SU-DHL-6 (cell line): ENCODE data around the gene CPLANE2.

Source experiments
- H2AFZ ChIP-seq: fragments of 200-600 bp; sonication (generic); 2 replicates; pipeline ENCODE4 v1.6.1; 2014; ENCODE audit warnings: low read depth, mild to moderate bottlenecking, moderate library complexity, mixed read lengths, antibody characterized with exemption, low read length; ENCODE audit not compliant: severe bottlenecking
- H3F3A ChIP-seq: fragments of 200-600 bp; shearing (Covaris generic); 2 replicates; pipeline ENCODE4 v1.6.0; 2016; ENCODE audit warnings: antibody characterized with exemption, mild to moderate bottlenecking; ENCODE audit not compliant: insufficient read depth
- H3K27ac ChIP-seq: fragments of 200-600 bp; sonication (generic); 2 replicates; pipeline ENCODE4 v1.5.1; 2016; ENCODE audit warnings: low read depth, mild to moderate bottlenecking, low read length, moderate library complexity, mixed read lengths
- H3K27me3 ChIP-seq: fragments of 200-600 bp; sonication (generic), shearing (Covaris generic); 2 replicates; pipeline ENCODE4 v1.6.0; 2014; ENCODE audit warnings: mild to moderate bottlenecking, low read length
- H3K36me3 ChIP-seq: fragments of 200-600 bp; sonication (generic); 2 replicates; pipeline ENCODE4 v1.6.1; 2014; ENCODE audit warnings: mild to moderate bottlenecking, low read length, mixed read lengths
- H3K4me2 ChIP-seq: fragments of 300-600, 200-600 bp; shearing (Covaris generic), sonication (generic); 2 replicates; pipeline ENCODE4 v1.6.0; 2014; ENCODE audit warnings: low read length, low read depth, mild to moderate bottlenecking; ENCODE audit not compliant: poor library complexity, severe bottlenecking
- H3K4me3 ChIP-seq: fragments of 200-600 bp; sonication (generic); 2 replicates; pipeline ENCODE4 v1.5.1; 2014; ENCODE audit warnings: antibody characterized with exemption, low read length, mild to moderate bottlenecking, mixed read lengths; ENCODE audit not compliant: insufficient read depth, poor library complexity, severe bottlenecking
- H3K79me2 ChIP-seq: fragments of 200-600 bp; sonication (generic); 2 replicates; pipeline ENCODE4 v1.6.1; 2014; ENCODE audit warnings: mild to moderate bottlenecking, low read length, moderate library complexity; ENCODE audit not compliant: insufficient read depth
- H3K9ac ChIP-seq: fragments of 200-600 bp; sonication (generic); 2 replicates; pipeline ENCODE4 v1.7.0; 2014; ENCODE audit warnings: mild to moderate bottlenecking, low read length
- H3K9me2 ChIP-seq: fragments of 200-600 bp; sonication (generic); replicated peaks from 2 replicates; pipeline ENCODE4 v1.6.1; 2014; ENCODE audit warnings: low read length; ENCODE audit not compliant: insufficient read depth
- H3K9me3 ChIP-seq: fragments of 200-600 bp; sonication (generic); 2 replicates; pipeline ENCODE4 v1.6.1; 2014; ENCODE audit warnings: low read length, mixed read lengths; ENCODE audit not compliant: insufficient read depth
- H4K20me1 ChIP-seq: fragments of 200-600 bp; sonication (generic); 2 replicates; pipeline ENCODE4 v1.6.1; 2014; ENCODE audit warnings: low read depth, mild to moderate bottlenecking, antibody characterized with exemption, low read length, moderate library complexity, mixed read lengths
- EZH2phosphoT487 ChIP-seq: fragments of 200-600 bp; sonication (generic), shearing (Covaris generic); conservative IDR thresholded peaks from 2 replicates; pipeline ENCODE4 v1.6.1; 2018; ENCODE audit warnings: mild to moderate bottlenecking, antibody characterized with exemption, low read length, moderate library complexity, mixed read lengths
- TF ChIP-seq, protein P1 (sequence below): fragments of 200-600 bp; sonication (generic); IDR thresholded peaks from one replicate; pipeline ENCODE4 v1.5.1; 2017; ENCODE audit warnings: antibody characterized with exemption, mild to moderate bottlenecking, low read length, moderate library complexity; ENCODE audit not compliant: insufficient read depth, poor library complexity, severe bottlenecking

The CPLANE2 gene

DNA sequence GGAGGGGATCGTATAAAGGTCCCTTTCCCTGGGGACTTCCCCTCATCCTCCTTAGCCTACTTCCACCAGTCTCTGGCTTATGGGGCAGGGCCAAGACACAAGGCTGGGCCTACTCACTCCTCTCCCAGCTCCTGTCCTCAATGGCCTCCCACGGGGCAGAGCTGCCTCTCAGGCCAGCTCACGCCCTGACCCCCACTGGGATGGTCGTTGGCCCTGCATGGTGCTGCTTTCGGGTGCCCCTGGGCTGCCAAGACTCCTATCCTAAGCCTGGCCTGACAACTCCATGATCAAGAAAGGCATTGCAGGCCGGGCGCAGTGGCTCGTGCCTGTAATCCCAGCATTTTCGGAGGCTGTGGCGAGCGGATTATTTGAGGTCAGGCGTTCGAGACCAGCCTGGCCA is 6.2 kb downstream of the CPLANE2 start:
- no peak overlapping the region for H3K9ac ChIP-seq
- H3K9me3 ChIP-seq: no peaks in the 10 kb centered on the region
- no peaks in the 10 kb centered on the region for H4K20me1 ChIP-seq
- H3K27me3 ChIP-seq: no peaks in the 10 kb centered on the region
- no peak overlapping the region for H2AFZ ChIP-seq
- H3K27ac ChIP-seq: no peak overlapping the region
- TF ChIP-seq, protein P1, sequence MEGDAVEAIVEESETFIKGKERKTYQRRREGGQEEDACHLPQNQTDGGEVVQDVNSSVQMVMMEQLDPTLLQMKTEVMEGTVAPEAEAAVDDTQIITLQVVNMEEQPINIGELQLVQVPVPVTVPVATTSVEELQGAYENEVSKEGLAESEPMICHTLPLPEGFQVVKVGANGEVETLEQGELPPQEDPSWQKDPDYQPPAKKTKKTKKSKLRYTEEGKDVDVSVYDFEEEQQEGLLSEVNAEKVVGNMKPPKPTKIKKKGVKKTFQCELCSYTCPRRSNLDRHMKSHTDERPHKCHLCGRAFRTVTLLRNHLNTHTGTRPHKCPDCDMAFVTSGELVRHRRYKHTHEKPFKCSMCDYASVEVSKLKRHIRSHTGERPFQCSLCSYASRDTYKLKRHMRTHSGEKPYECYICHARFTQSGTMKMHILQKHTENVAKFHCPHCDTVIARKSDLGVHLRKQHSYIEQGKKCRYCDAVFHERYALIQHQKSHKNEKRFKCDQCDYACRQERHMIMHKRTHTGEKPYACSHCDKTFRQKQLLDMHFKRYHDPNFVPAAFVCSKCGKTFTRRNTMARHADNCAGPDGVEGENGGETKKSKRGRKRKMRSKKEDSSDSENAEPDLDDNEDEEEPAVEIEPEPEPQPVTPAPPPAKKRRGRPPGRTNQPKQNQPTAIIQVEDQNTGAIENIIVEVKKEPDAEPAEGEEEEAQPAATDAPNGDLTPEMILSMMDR: no peak
- TF ChIP-seq EZH2phosphoT487: no peak
- H3K9me2 ChIP-seq: no peaks in the 10 kb centered on the region
- H3K36me3 ChIP-seq: no peaks in the 10 kb centered on the region
- H3K79me2 ChIP-seq: no peaks in the 10 kb centered on the region
- H3K4me2 ChIP-seq: no peak overlapping the region
- H3F3A ChIP-seq: peaks cover 3% of the 10 kb centered on the region; the same call in 1 of the 2 replicates
- H3K4me3 ChIP-seq: no peak overlapping the region

DNA sequence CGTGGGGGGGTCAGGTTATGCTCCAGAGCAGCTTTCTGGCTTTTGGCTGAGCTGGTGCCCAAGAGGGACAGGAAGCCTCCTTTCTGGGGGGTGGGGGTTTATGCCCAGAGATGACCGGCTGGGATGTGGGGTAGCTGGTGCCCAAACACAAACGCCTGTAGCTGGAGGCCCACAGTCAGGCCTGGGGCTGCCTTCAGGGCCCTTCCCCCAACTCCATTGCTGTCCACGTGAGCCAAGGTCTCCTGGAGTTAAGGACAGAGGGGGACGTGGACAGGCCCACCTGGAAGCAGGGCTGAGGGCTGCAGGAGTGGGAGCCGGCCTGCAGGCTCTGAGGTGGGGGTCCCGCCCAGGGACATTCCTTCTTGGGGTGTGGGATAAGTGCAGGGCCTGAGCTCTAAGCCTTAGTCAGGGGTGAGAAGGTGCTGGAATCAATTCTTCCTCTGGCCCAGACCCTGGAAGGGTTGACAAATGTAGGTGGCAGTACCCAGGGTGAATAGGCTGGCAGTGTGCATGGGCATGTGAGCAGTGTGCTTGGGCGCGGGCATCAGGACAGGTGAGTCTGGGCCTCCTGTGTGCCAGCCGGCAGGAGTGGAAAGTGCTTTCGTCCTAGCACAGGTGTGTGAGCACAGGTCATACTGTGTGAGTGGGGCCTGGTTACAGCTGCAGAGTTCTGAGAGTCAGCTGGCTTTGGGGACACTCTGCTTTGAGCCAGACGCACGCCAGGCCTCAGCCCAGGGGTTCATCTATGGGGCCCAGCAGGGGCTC is 6.8 kb downstream of the CPLANE2 start:
- H2AFZ ChIP-seq: no peak overlapping the region
- H3K4me3 ChIP-seq: no peak overlapping the region
- H3K9me3 ChIP-seq: no peaks in the 10 kb centered on the region
- no peak overlapping the region for H3K27ac ChIP-seq
- peaks cover 2% of the 10 kb centered on the region; the same call in 1 of the 2 replicates for H3F3A ChIP-seq
- H3K27me3 ChIP-seq: no peaks in the 10 kb centered on the region
- H4K20me1 ChIP-seq: no peaks in the 10 kb centered on the region
- H3K4me2 ChIP-seq: no peak overlapping the region
- H3K9ac ChIP-seq: no peak overlapping the region
- no peaks in the 10 kb centered on the region for H3K79me2 ChIP-seq
- H3K9me2 ChIP-seq: no peaks in the 10 kb centered on the region
- TF ChIP-seq, protein P1: no peak
- TF ChIP-seq EZH2phosphoT487: no peak
- no peaks in the 10 kb centered on the region for H3K36me3 ChIP-seq

DNA sequence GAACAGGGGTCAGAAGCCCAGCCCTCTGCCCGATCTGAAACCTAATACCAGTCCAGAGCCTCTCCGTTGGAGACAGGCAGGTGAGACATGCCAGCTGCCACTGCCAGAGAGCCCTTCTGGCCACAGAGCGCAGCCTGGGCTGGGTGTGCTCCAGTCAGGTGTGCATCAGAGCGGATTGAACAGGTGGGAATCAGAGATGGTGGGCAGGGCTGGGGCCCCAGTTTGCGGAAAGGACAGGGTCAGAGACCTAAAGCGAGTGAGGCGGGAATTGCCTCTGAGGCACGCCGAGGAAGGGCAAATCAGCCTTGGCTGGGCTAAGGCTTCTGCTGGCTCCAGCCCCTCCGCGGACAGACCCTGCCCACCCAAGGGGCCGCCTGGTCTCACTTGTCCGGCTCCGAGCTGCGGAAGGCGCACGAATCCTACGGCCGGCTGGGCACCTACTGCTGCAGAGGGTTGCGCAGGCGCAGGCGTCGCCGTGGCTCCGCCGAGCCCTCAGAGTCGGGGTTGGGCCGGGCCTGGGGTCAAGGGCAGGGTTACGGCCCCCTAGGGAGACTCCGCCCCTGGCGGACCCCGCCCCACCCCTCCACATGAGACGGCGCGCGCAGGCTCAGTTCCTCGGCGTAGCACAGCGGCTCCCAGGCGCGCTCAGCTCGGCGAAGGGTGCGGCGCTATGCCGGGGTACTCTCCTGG is 10.3 kb downstream of the CPLANE2 start:
- Histone ChIP-seq H3K79me2 (no peaks in the 10 kb centered on the region), H4K20me1 (no peaks in the 10 kb centered on the region), H3K4me2 (no peak overlapping the region), H3K27ac (no peak overlapping the region), H3K9ac (no peak overlapping the region), H3K27me3 (no peaks in the 10 kb centered on the region), H3K9me3 (no peaks in the 10 kb centered on the region), H2AFZ (no peak overlapping the region), H3K4me3 (no peak overlapping the region), H3K9me2 (no peaks in the 10 kb centered on the region), H3K36me3 (no peaks in the 10 kb centered on the region), H3F3A (no peaks in the 10 kb centered on the region)
- TF ChIP-seq EZH2phosphoT487: no peak
- TF ChIP-seq, protein P1: no peak
